Activated CD4-positive, alpha-beta T cell treated with anti-CD3 and anti-CD28 coated beads for 4 hours (primary cell): ENCODE results near the gene CLCN4.

Experiments used
- DNase-seq, 2 donors: peaks; one replicate each; pipeline ENCODE4 v3.0.0-alpha.2; 2020

The CLCN4 gene

DNA sequence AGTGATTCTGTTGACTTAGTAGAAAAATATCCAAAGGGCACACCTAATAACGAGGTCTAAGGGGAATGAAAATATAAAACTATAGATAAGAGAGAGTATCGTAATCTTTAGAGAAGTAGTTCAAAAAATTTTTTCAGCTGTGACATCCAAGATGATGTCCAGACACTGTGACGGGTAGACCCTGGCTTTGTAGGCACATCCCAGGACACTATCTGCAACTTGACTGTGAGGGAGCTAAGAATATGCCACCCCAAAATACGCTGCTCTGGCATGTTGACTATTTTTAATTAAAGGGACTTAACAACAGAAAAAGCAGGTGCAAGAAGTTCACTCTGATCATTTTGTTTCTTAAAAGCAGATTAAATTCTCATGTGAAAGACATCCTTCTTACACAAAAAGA is 89.5 kb downstream of the CLCN4 start:
- DNase-seq: no peak

DNA sequence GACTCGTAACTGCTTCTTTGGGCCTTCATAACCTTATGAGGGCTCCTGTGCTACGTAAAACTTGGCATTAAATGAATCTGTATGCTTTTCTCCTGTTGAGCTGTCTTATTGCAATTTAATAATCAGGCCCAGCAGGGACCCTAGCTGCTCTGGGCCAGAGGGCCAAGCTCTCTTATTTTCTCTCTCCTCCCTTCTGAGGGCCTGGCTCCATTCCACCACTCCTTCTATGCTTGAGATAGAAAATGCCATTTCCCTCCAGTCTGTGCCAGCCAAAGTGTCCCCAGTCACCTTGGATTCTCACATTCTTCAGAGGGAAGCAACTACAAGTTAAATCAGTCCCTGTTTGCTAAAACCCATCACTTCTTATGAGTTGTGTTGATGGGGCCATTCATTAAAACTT is 90.1 kb downstream of the CLCN4 start:
- DNase-seq: no peak

DNA sequence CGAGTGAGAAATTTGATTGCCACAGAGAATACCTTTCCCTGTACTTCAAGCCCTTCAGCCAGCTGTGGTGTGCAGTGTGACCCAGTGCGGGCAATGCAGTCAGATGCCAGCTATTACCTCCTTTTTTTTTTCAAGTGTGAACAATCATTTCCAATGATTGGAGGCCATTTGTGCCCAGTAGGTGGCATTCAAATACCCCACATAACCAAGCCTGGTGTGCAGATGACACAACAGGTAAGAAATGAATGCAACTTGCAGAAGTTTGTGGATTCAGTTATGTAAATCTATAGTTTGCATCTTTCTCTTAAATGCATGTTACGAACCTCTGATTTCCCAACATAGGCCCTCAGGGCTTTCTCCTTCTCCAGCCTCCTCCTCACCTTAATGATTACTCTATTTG is 98.0 kb downstream of the CLCN4 start:
- DNase-seq: no peak

DNA sequence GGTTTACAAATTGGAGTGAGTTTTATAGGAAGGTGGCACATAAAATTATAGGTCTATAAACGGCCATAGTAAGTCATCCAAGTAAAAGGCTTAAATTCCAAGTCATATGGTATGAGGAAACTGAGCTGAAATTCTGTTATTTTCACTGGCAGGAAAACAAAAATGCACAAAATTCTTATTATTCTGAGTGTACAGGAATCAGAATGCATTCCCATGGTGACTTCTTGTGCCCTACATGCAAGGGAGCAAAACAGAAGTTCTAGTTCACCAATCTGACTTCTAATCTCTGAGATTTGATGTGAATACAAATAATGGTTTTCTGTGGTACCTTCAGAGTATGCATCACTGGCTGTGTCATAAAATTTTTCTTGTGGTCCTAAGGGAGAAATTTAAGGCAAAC is 102.9 kb downstream of the CLCN4 start:
- DNase-seq: no peak

DNA sequence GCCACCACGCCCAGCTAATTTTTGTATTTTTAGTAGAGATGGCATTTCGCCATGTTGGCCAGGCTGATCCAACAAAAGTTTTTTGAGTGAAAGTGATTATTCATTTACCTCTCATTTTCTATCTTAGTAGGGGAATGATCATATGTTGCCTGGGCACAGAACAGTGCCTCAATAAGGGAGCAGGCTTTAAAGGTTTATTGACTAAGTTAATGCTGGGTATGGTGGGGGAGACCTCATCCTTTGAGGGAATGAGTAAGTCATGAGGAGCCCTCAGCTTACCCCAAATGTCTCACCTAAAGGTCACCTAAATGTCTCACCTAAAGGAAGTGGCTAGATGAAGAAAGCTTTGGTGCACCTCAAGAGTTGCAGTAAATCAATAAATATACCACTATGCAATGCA is 109.0 kb downstream of the CLCN4 start:
- DNase-seq: no peak

DNA sequence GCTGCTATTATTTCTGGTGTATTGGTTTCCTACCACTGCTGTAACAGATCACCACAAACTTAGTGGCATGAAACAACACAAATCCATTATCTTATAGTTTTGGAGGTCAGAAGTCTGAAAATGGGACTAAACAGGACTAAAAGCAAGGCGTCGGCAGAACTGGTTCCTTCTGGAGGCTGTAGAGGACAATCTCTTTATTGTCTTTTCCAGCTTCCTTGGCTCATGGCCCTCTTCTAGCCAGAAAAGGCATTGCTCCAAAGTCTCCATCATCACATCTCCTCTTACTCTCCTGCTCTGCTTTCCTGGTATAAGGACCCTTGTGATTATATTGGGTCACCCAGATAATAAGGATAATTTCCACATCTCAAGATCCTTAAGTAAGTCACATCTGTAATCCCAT is 121.9 kb downstream of the CLCN4 start:
- no peak for DNase-seq

DNA sequence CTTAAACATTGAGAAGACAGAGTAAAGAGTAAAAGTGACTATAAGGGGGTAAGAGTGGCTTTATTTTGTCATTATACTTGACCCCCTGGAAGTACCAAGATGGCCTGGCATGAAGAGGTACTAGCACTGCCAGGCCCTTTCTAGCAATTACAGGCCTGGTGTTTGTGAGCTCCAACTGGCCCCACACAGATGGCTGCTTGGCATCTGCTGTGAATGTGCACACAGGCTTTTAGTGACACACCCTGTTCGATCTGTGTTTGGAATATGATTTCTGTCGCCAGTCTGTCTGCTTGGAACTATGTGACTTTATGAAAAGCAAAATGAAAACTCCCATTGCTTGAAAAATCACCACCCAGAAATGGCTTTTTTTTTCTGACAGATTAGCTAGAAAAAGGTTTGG is 123.3 kb downstream of the CLCN4 start:
- DNase-seq: no peak

DNA sequence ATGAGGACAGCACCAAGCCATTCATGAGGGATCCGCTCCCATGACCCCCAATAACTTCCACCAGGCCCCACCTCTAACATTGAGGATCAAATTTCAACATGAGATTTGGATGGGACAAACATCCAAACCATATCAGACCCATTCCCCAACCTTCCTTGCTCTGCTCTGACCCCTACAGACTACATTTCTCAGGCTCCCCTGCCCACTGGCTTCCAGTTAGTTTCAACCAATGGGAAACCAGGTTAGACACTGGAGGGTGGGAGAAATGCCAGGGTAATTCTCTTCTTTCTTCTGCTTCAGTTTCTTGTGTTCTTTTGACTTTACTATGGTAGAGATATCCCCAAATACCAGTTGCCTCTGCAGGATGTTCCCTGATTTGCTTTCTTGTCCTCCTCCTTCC is 125.7 kb downstream of the CLCN4 start:
- DNase-seq: no peak

DNA sequence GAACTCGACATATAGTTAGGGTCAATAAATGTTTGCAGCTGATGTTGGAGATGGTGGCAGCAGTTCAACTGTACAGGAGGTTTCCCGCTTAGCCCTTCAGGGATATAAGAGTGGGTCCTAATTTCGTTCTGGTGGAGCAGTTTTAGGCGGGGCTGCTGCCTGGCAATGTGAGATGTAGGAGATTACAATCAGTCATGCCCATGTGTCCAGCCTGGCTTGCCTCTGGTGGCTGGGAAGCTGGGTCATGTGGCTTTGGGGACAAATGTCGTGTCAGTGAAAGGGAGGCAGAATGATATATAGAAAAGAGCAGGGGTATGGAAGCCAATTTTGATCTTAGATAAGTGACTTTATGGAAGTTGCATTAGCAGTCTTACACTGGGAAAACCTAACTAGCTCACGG is 129.4 kb downstream of the CLCN4 start:
- DNase-seq: no peak
